ENCODE measurements around the gene PSMB11.

Gene PSMB11

GRCh38 chr14:23025151-23025814, 16.7 kb upstream of the PSMB11 start:
- no peaks in the 10 kb centered on the region for H3K27me3 ChIP-seq (ENCODE audit: control insufficient read depth in 1 of 2, insufficient read depth in 2 of 2, low read length in 2 of 2)
- H3K27ac ChIP-seq (ENCODE audit: low read depth, low read length) = no peak overlapping the region
- H3K4me1 ChIP-seq (ENCODE audit: control insufficient read depth in 1 of 2, insufficient read depth in 2 of 2, low read length in 2 of 2) = no peaks in the 10 kb centered on the region
- H3K9ac ChIP-seq (ENCODE audit: low read depth in 1 of 2, low read length in 2 of 2) = no peak overlapping the region
- H3K4me3 ChIP-seq (ENCODE audit: low read depth in 1 of 2, low read length in 2 of 2) = no peak overlapping the region
- no peaks in the 10 kb centered on the region for H3K9me3 ChIP-seq (ENCODE audit: control insufficient read depth in 1 of 2, low read length in 2 of 2)
- peaks cover 12 to 28% of the 10 kb centered on the region in 2 donors for H3K36me3 ChIP-seq (ENCODE audit: control insufficient read depth in 1 of 2, insufficient read depth in 2 of 2, low read length in 2 of 2)

GRCh38 chr14:23028799-23029198, 13.2 kb upstream of the PSMB11 start:
- peaks cover 12 to 49% of the 10 kb centered on the region in 2 donors for H3K36me3 ChIP-seq (ENCODE audit: control insufficient read depth in 1 of 2, insufficient read depth in 2 of 2, low read length in 2 of 2)
- H3K4me1 ChIP-seq (ENCODE audit: control insufficient read depth in 1 of 2, insufficient read depth in 2 of 2, low read length in 2 of 2) = peaks cover 8% of the 10 kb centered on the region in 2 donors
- H3K27me3 ChIP-seq (ENCODE audit: control insufficient read depth in 1 of 2, insufficient read depth in 2 of 2, low read length in 2 of 2) = no peaks in the 10 kb centered on the region
- H3K9me3 ChIP-seq (ENCODE audit: control insufficient read depth in 1 of 2, low read length in 2 of 2) = no peaks in the 10 kb centered on the region
- H3K9ac ChIP-seq (ENCODE audit: low read depth in 1 of 2, low read length in 2 of 2) = no peak overlapping the region
- H3K4me3 ChIP-seq (ENCODE audit: low read depth in 1 of 2, low read length in 2 of 2) = no peak overlapping the region
- no peak overlapping the region for H3K27ac ChIP-seq (ENCODE audit: low read depth, low read length)

DNA sequence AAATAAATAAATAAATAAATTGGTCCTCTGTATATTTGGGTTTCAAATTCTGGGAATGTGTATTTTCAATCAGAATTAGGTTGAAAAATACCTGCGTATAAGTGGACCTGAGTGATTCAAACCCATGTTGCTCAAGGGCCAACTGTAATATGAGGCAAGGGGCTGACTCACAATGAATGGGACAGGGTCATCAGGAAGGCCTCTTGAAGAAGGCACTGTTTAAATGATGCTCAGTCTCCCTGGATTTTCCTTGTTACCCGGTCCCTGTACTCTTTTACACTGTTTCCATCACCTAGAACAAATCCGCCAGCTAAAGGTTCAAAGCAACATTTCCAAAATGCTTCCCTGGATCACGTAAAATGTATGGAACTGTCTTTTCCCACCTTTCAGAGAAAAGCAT, 11.1 kb upstream of the PSMB11 start:
- H3K36me3 ChIP-seq (ENCODE audit: control insufficient read depth in 1 of 2, insufficient read depth in 2 of 2, low read length in 2 of 2) = peaks cover 4 to 36% of the 10 kb centered on the region in 2 donors
- H3K4me3 ChIP-seq (ENCODE audit: low read depth in 1 of 2, low read length in 2 of 2) = no peak overlapping the region
- H3K27me3 ChIP-seq (ENCODE audit: control insufficient read depth in 1 of 2, insufficient read depth in 2 of 2, low read length in 2 of 2) = no peaks in the 10 kb centered on the region
- no peaks in the 10 kb centered on the region for H3K9me3 ChIP-seq (ENCODE audit: control insufficient read depth in 1 of 2, low read length in 2 of 2)
- H3K4me1 ChIP-seq (ENCODE audit: control insufficient read depth in 1 of 2, insufficient read depth in 2 of 2, low read length in 2 of 2) = peaks cover 11 to 12% of the 10 kb centered on the region in 2 donors
- no peak overlapping the region for H3K27ac ChIP-seq (ENCODE audit: low read depth, low read length)
- H3K9ac ChIP-seq (ENCODE audit: low read depth in 1 of 2, low read length in 2 of 2) = no peak overlapping the region

GRCh38 chr14:23033251-23033727, 8.7 kb upstream of the PSMB11 start:
- no peak overlapping the region for H3K27ac ChIP-seq (ENCODE audit: low read depth, low read length)
- no peaks in the 10 kb centered on the region for H3K27me3 ChIP-seq (ENCODE audit: control insufficient read depth in 1 of 2, insufficient read depth in 2 of 2, low read length in 2 of 2)
- peak overlapping the region; percentile 97 to 98 for H3K4me3 ChIP-seq (ENCODE audit: low read depth in 1 of 2, low read length in 2 of 2)
- peaks cover 11 to 12% of the 10 kb centered on the region in 2 donors for H3K4me1 ChIP-seq (ENCODE audit: control insufficient read depth in 1 of 2, insufficient read depth in 2 of 2, low read length in 2 of 2)
- peaks cover 0 to 32% of the 10 kb centered on the region in 2 donors for H3K36me3 ChIP-seq (ENCODE audit: control insufficient read depth in 1 of 2, insufficient read depth in 2 of 2, low read length in 2 of 2)
- no peak overlapping the region for H3K9ac ChIP-seq (ENCODE audit: low read depth in 1 of 2, low read length in 2 of 2)
- no peaks in the 10 kb centered on the region for H3K9me3 ChIP-seq (ENCODE audit: control insufficient read depth in 1 of 2, low read length in 2 of 2)

- Histone ChIP-seq H3K27ac (ENCODE audit: low read depth, low read length) (peak overlapping the region; percentile 90), H3K4me1 (ENCODE audit: control insufficient read depth in 1 of 2, insufficient read depth in 2 of 2, low read length in 2 of 2) (peaks cover 11 to 12% of the 10 kb centered on the region in 2 donors), H3K36me3 (ENCODE audit: control insufficient read depth in 1 of 2, insufficient read depth in 2 of 2, low read length in 2 of 2) (peaks cover 0 to 27% of the 10 kb centered on the region in 2 donors), H3K9ac (ENCODE audit: low read depth in 1 of 2, low read length in 2 of 2) (peak overlapping the region; percentile 96), H3K4me3 (ENCODE audit: low read depth in 1 of 2, low read length in 2 of 2) (peak overlapping the region; percentile 97 to 98), H3K27me3 (ENCODE audit: control insufficient read depth in 1 of 2, insufficient read depth in 2 of 2, low read length in 2 of 2) (no peaks in the 10 kb centered on the region), H3K9me3 (ENCODE audit: control insufficient read depth in 1 of 2, low read length in 2 of 2) (no peaks in the 10 kb centered on the region)
These were observed 8.1 kb upstream of the PSMB11 start for GRCh38 chr14:23033801-23034497.

GRCh38 chr14:23034498-23035302, 7.3 kb upstream of the PSMB11 start, which contains the start of gene PSMB5:
Gene PSMB5 (minus strand): TSS chr14:23034900. CDS start chr14:23034881, 19 bp downstream.
- Histone ChIP-seq H3K9me3 (ENCODE audit: control insufficient read depth in 1 of 2, low read length in 2 of 2) (no peaks in the 10 kb centered on the region), H3K27me3 (ENCODE audit: control insufficient read depth in 1 of 2, insufficient read depth in 2 of 2, low read length in 2 of 2) (no peaks in the 10 kb centered on the region), H3K27ac (ENCODE audit: low read depth, low read length) (peak within 1 kb of the TSS; percentile 90), H3K4me3 (ENCODE audit: low read depth in 1 of 2, low read length in 2 of 2) (peak within 1 kb of the TSS; percentile 97 to 98), H3K36me3 (ENCODE audit: control insufficient read depth in 1 of 2, insufficient read depth in 2 of 2, low read length in 2 of 2) (peaks cover 0 to 21% of the 10 kb centered on the region in 2 donors), H3K4me1 (ENCODE audit: control insufficient read depth in 1 of 2, insufficient read depth in 2 of 2, low read length in 2 of 2) (peaks cover 11 to 12% of the 10 kb centered on the region in 2 donors), H3K9ac (ENCODE audit: low read depth in 1 of 2, low read length in 2 of 2) (peak within 1 kb of the TSS; percentile 96)

DNA sequence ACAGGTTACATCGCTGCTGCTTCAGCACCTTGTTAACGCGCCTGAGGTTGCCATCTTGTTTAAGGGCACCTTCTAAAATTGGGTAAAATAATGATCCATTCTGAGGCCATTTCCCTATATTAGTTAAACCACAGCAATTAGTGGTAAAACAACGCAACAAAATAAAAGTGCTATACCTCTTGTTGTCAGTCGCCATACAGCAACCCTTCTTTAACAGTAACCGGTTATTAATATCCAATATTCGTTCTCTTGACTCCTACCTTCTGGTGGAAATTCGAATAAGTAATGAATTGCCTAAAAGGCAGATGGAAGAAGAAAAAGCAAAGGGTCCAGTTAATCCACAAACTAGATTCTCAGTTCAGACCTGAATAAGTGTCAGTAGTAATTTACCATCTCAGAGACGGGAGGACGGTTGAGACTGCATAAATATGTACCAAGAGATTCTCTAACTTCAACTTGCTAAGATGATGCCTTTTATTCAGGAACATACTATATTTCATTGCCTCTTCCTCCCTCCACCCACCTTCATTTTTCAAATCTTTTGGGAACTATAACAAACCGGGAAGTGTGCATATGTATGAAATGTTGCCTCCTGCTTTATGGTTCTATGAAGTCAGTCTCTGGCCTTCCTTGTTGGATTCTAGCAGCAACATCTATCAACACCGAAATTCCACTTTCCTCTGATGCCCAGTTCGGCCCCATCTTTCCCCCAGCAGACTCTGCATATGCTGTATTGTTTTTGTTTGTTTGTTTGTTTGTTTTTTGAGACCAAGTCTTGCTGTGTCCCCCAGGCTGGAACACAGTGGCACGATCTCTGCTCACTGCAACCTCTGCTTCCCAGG, 6.5 kb upstream of the PSMB11 start:
- Histone ChIP-seq H3K27ac (ENCODE audit: low read depth, low read length) (peak overlapping the region; percentile 90), H3K4me1 (ENCODE audit: control insufficient read depth in 1 of 2, insufficient read depth in 2 of 2, low read length in 2 of 2) (peaks cover 11 to 12% of the 10 kb centered on the region in 2 donors), H3K9ac (ENCODE audit: low read depth in 1 of 2, low read length in 2 of 2) (peak overlapping the region; percentile 96), H3K36me3 (ENCODE audit: control insufficient read depth in 1 of 2, insufficient read depth in 2 of 2, low read length in 2 of 2) (peaks cover 0 to 21% of the 10 kb centered on the region in 2 donors), H3K4me3 (ENCODE audit: low read depth in 1 of 2, low read length in 2 of 2) (peak overlapping the region; percentile 97 to 98), H3K27me3 (ENCODE audit: control insufficient read depth in 1 of 2, insufficient read depth in 2 of 2, low read length in 2 of 2) (no peaks in the 10 kb centered on the region), H3K9me3 (ENCODE audit: control insufficient read depth in 1 of 2, low read length in 2 of 2) (no peaks in the 10 kb centered on the region)

- H3K9me3 ChIP-seq (ENCODE audit: control insufficient read depth in 1 of 2, low read length in 2 of 2) = no peaks in the 10 kb centered on the region
These were observed 1.9 kb upstream of the PSMB11 start for GRCh38 chr14:23040100-23040499.

GRCh38 chr14:23041729-23042128, 283 bp upstream of the PSMB11 start:
- Histone ChIP-seq H3K9me3 (ENCODE audit: control insufficient read depth in 1 of 2, low read length in 2 of 2) (no peaks in the 10 kb centered on the region), H3K27me3 (ENCODE audit: control insufficient read depth in 1 of 2, insufficient read depth in 2 of 2, low read length in 2 of 2) (no peaks in the 10 kb centered on the region), H3K9ac (ENCODE audit: low read depth in 1 of 2, low read length in 2 of 2) (no peak overlapping the region), H3K27ac (ENCODE audit: low read depth, low read length) (no peak overlapping the region), H3K4me3 (ENCODE audit: low read depth in 1 of 2, low read length in 2 of 2) (no peak overlapping the region), H3K4me1 (ENCODE audit: control insufficient read depth in 1 of 2, insufficient read depth in 2 of 2, low read length in 2 of 2) (peaks cover 12 to 13% of the 10 kb centered on the region in 2 donors), H3K36me3 (ENCODE audit: control insufficient read depth in 1 of 2, insufficient read depth in 2 of 2, low read length in 2 of 2) (no peaks in the 10 kb centered on the region)

More at GRCh38 chr14:23040100-23040499, 1.9 kb upstream of the PSMB11 start:
- Histone ChIP-seq H3K27ac (ENCODE audit: low read depth, low read length) (no peak overlapping the region), H3K9ac (ENCODE audit: low read depth in 1 of 2, low read length in 2 of 2) (no peak overlapping the region), H3K36me3 (ENCODE audit: control insufficient read depth in 1 of 2, insufficient read depth in 2 of 2, low read length in 2 of 2) (no peaks in the 10 kb centered on the region), H3K4me3 (ENCODE audit: low read depth in 1 of 2, low read length in 2 of 2) (no peak overlapping the region), H3K27me3 (ENCODE audit: control insufficient read depth in 1 of 2, insufficient read depth in 2 of 2, low read length in 2 of 2) (no peaks in the 10 kb centered on the region), H3K4me1 (ENCODE audit: control insufficient read depth in 1 of 2, insufficient read depth in 2 of 2, low read length in 2 of 2) (peaks cover 5 to 11% of the 10 kb centered on the region in 2 donors)
